ENCODE measurements around the gene PCDHA1. TPM values are rescaled to one million over a fixed set of nuclear protein-coding genes. Genes with fewer than 3 reads are reported as not detected.

The PCDHA1 gene
- polyA plus RNA-seq, 1 donor (not counting 4 experiments of a cell fraction or from before 2014, with no cell fraction given) = 0.03 TPM

DNA sequence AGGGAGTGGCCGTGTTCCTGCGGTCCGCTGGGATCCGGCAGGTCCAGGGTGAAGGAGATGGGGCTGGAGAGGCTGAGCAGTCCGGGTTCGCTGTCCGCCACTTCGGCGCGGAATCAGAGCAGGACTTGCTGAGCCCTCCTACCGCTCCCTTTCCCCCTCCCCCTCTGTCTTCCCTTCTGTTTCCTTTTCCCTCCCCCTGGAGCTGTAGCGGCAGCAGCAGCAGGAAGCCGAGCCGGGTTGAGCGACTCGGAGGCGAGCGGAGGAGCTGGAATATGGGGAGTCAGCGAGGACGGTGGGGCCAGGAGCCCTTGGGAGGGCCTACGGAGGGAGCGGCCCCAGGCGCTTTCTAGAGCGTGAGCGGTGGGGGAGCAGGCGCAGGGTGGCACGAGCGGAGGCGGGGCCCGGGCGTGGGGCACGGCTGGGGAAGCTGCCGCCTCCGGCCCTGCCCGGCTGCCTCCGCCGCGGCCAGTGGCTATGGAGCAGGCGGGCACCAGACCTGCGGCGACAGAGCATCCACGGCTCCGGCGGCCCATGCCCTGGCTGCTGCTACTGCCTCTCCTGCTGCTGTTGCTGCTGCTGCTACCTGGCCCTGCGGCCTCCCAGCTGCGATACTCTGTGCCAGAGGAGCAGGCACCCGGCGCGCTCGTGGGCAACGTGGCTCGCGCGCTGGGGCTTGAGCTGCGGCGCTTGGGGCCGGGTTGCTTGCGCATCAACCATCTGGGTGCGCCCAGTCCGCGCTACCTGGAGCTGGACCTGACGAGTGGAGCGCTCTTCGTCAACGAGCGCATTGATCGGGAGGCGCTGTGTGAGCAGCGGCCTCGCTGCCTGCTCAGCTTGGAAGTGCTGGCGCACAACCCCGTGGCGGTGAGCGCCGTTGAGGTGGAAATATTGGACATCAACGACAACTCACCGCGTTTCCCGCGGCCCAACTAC is 180.6 kb downstream of the PCDHA1 start, which contains the start of gene PCDHAC2:
TSS of gene PCDHAC2 (plus strand) at position 184 of the 933 bp plus-strand sequence. CDS start at position 475, 291 bp downstream.
- Histone ChIP-seq H3K79me2 (ENCODE audit: control insufficient read depth, insufficient read depth, low read length) (no peaks in the 10 kb centered on the region), H3K9me3 (ENCODE audit: control insufficient read depth, low read depth, low read length) (no peaks in the 10 kb centered on the region), H4K20me1 (ENCODE audit: control insufficient read depth, extremely low read depth, insufficient read depth, low read length) (no peaks in the 10 kb centered on the region), H3K27ac (ENCODE audit: control insufficient read depth, insufficient read depth, low read length) (no peak within 1 kb of the TSS), H3K9ac (ENCODE audit: control insufficient read depth, extremely low read depth, insufficient read depth, low read length) (peak within 1 kb of the TSS; percentile 9), H3K9me1 (ENCODE audit: control insufficient read depth, extremely low read depth, insufficient read depth, low read length) (no peaks in the 10 kb centered on the region), H2AFZ (ENCODE audit: control insufficient read depth, low read length) (peak within 1 kb of the TSS; percentile 76), H3K4me3 (ENCODE audit: control insufficient read depth in 2 of 3, extremely low read depth in 1 of 3, insufficient read depth in 2 of 3, low read depth in 1 of 3, low read length in 3 of 3) (peak within 1 kb of the TSS; percentile 38 to 53 (median 53)), H3K27me3 (ENCODE audit: control insufficient read depth, extremely low read depth, insufficient read depth, low read length) (peaks cover 23% of the 10 kb centered on the region), H3K4me1 (ENCODE audit: control insufficient read depth, extremely low read depth, insufficient read depth, low read length) (peaks cover 3% of the 10 kb centered on the region), H3K4me2 (ENCODE audit: control insufficient read depth, extremely low read depth, insufficient read depth, low read depth, low read length) (peak within 1 kb of the TSS; percentile 71), H3K36me3 (ENCODE audit: control insufficient read depth in 2 of 2, extremely low read depth in 1 of 2, insufficient read depth in 2 of 2, low read length in 2 of 2) (no peaks in the 10 kb centered on the region)
- TF ChIP-seq, protein P1, sequence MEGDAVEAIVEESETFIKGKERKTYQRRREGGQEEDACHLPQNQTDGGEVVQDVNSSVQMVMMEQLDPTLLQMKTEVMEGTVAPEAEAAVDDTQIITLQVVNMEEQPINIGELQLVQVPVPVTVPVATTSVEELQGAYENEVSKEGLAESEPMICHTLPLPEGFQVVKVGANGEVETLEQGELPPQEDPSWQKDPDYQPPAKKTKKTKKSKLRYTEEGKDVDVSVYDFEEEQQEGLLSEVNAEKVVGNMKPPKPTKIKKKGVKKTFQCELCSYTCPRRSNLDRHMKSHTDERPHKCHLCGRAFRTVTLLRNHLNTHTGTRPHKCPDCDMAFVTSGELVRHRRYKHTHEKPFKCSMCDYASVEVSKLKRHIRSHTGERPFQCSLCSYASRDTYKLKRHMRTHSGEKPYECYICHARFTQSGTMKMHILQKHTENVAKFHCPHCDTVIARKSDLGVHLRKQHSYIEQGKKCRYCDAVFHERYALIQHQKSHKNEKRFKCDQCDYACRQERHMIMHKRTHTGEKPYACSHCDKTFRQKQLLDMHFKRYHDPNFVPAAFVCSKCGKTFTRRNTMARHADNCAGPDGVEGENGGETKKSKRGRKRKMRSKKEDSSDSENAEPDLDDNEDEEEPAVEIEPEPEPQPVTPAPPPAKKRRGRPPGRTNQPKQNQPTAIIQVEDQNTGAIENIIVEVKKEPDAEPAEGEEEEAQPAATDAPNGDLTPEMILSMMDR (optimal IDR thresholded peaks at IDR 0.05 in 1 of 3, IDR thresholded peaks at IDR 0.05 in 1 of 3, conservative IDR thresholded peaks at IDR 0.05 in 1 of 3; ENCODE audit: extremely low read depth in 1 of 3, insufficient read depth in 2 of 3, low read length in 3 of 3) = peak in 1 of 3 experiments; percentile 17
- TF ChIP-seq EZH2 (IDR thresholded peaks at IDR 0.05; ENCODE audit: low read length) = peak; percentile 13
- dilution Hi-C loops (cut with MboI; ENCODE audit: extremely low pct_ligation_motif_present, low sequenced_read_pairs) = no loop called here
- DNase-seq (ENCODE audit: low read depth, low spot score) (no peak), FAIRE-seq (no peak)

DNA sequence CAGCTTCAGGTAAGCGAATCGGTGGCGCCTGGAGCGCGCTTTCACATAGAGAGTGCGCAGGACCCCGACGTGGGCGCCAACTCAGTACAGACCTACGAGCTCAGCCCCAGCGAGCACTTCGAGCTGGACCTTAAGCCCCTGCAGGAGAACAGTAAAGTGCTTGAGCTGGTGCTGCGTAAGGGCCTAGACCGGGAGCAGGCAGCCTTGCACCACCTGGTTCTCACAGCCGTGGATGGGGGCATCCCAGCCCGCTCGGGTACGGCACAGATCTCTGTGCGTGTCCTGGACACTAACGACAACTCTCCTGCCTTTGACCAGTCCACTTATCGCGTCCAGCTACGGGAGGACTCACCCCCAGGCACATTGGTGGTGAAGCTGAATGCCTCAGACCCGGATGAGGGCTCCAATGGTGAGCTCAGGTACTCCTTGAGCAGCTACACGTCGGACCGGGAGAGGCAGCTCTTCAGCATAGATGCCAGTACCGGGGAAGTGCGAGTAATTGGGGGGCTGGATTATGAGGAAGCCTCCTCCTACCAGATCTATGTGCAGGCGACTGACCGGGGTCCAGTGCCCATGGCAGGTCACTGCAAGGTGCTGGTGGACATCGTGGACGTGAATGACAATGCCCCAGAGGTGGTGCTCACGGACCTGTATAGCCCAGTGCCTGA is 181.4 kb downstream of the PCDHA1 start:
- H3K27ac ChIP-seq (ENCODE audit: control insufficient read depth, insufficient read depth, low read length) = no peak overlapping the region
- H3K9ac ChIP-seq (ENCODE audit: control insufficient read depth, extremely low read depth, insufficient read depth, low read length) = no peak overlapping the region
- DNase-seq (ENCODE audit: low read depth, low spot score) (no peak), FAIRE-seq (no peak)
- H3K79me2 ChIP-seq (ENCODE audit: control insufficient read depth, insufficient read depth, low read length) = no peaks in the 10 kb centered on the region
- no peaks in the 10 kb centered on the region for H3K9me3 ChIP-seq (ENCODE audit: control insufficient read depth, low read depth, low read length)
- H3K4me3 ChIP-seq (ENCODE audit: control insufficient read depth in 2 of 3, extremely low read depth in 1 of 3, insufficient read depth in 2 of 3, low read depth in 1 of 3, low read length in 3 of 3) = peak overlapping the region in 1 of 3 experiments; percentile 53
- no peaks in the 10 kb centered on the region for H3K36me3 ChIP-seq (ENCODE audit: control insufficient read depth in 2 of 2, extremely low read depth in 1 of 2, insufficient read depth in 2 of 2, low read length in 2 of 2)
- peaks cover 23% of the 10 kb centered on the region for H3K27me3 ChIP-seq (ENCODE audit: control insufficient read depth, extremely low read depth, insufficient read depth, low read length)
- H2AFZ ChIP-seq (ENCODE audit: control insufficient read depth, low read length) = peak overlapping the region; percentile 76
- H3K4me1 ChIP-seq (ENCODE audit: control insufficient read depth, extremely low read depth, insufficient read depth, low read length) = peaks cover 3% of the 10 kb centered on the region
- TF ChIP-seq, protein P1 (optimal IDR thresholded peaks at IDR 0.05 in 1 of 3, IDR thresholded peaks at IDR 0.05 in 1 of 3, conservative IDR thresholded peaks at IDR 0.05 in 1 of 3; ENCODE audit: extremely low read depth in 1 of 3, insufficient read depth in 2 of 3, low read length in 3 of 3) = no peak
- no peak for TF ChIP-seq EZH2 (IDR thresholded peaks at IDR 0.05; ENCODE audit: low read length)
- no peaks in the 10 kb centered on the region for H3K9me1 ChIP-seq (ENCODE audit: control insufficient read depth, extremely low read depth, insufficient read depth, low read length)
- dilution Hi-C loops (cut with MboI; ENCODE audit: extremely low pct_ligation_motif_present, low sequenced_read_pairs) = no loop called here
- no peaks in the 10 kb centered on the region for H4K20me1 ChIP-seq (ENCODE audit: control insufficient read depth, extremely low read depth, insufficient read depth, low read length)
- H3K4me2 ChIP-seq (ENCODE audit: control insufficient read depth, extremely low read depth, insufficient read depth, low read depth, low read length) = peak overlapping the region; percentile 71
